Measurements from ENCODE around the gene NOL4L.

Gene NOL4L

GRCh38 chr20:32453467-32454163, 131.5 kb downstream of the NOL4L start:
- H3K4me3 ChIP-seq (ENCODE audit: low read length) = no peak overlapping the region
- H3K9ac ChIP-seq (ENCODE audit: low read depth, low read length) = no peak overlapping the region
- H3K27ac ChIP-seq (ENCODE audit: low read depth, low read length) = no peak overlapping the region
- 95% methylated on average over 28 of the region's 28 CpGs for WGBS
- H3K36me3 ChIP-seq (ENCODE audit: insufficient read depth, low read length) = peaks cover 59% of the 10 kb centered on the region
- no peaks in the 10 kb centered on the region for H3K27me3 ChIP-seq (ENCODE audit: insufficient read depth, low read length)
- peaks cover 9% of the 10 kb centered on the region for H3K4me1 ChIP-seq (ENCODE audit: insufficient read depth, low read length)
- H3K9me3 ChIP-seq (ENCODE audit: insufficient read depth, low read depth, low read length) = no peaks in the 10 kb centered on the region

- WGBS = 96% methylated on average over 24 of the region's 24 CpGs
Observed at GRCh38 chr20:32452776-32453466, 132.2 kb downstream of the NOL4L start.

DNA sequence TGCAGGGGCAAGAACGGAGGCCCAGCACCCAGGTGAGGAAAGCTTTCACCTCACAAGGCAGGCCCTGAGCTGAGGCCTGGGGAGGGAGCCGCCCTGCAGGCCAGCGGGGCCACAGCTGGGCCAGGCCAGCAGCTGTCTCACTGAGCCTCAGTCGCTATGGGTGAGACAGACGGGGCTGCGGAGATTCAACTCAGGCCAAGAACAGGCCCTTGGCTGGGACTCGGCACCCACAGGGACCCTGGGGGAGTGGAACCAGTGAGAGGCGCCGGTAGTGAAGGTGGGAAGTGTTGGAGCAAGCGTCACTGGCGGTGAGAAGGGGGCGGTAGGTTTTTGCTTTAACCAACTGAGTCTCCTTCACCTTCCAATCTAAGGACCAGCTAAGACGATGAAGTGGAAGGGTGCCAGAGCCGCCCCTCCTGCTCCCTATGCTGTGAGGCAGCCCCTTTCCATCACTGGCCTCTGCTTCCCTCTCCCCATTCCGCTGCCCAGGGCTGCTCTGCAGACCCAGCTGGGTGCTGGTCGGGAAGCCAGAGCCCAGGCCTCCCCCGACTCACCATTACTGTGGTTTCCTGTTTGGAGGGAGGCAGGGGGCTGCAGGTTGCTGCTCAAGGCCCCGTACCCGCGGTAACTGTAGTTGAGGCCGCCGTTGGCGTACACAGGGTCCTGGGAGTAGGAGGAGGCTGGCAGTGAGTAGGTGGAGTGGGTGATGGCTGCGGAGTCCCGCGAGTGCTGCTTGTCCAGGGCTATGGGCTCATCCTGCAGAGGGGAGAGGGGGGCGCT, 133.3 kb downstream of the NOL4L start:
- H3K27ac ChIP-seq (ENCODE audit: low read depth, low read length) = no peak overlapping the region
- no peaks in the 10 kb centered on the region for H3K27me3 ChIP-seq (ENCODE audit: insufficient read depth, low read length)
- H3K9me3 ChIP-seq (ENCODE audit: insufficient read depth, low read depth, low read length) = no peaks in the 10 kb centered on the region
- no peak overlapping the region for H3K4me3 ChIP-seq (ENCODE audit: low read length)
- H3K9ac ChIP-seq (ENCODE audit: low read depth, low read length) = no peak overlapping the region
- H3K4me1 ChIP-seq (ENCODE audit: insufficient read depth, low read length) = 0 out of 2 replicates have a peak, but pooled peaks cover 3% of the 10 kb centered on the region
- WGBS = 93% methylated on average over 27 of the region's 27 CpGs
- H3K36me3 ChIP-seq (ENCODE audit: insufficient read depth, low read length) = peaks cover 76% of the 10 kb centered on the region

More at GRCh38 chr20:32452776-32453466, 132.2 kb downstream of the NOL4L start:
- no peak overlapping the region for H3K9ac ChIP-seq (ENCODE audit: low read depth, low read length)
- H3K4me3 ChIP-seq (ENCODE audit: low read length) = no peak overlapping the region
- no peaks in the 10 kb centered on the region for H3K27me3 ChIP-seq (ENCODE audit: insufficient read depth, low read length)
- H3K4me1 ChIP-seq (ENCODE audit: insufficient read depth, low read length) = peaks cover 5% of the 10 kb centered on the region; the same call in 1 of the 2 replicates
- peaks cover 65% of the 10 kb centered on the region for H3K36me3 ChIP-seq (ENCODE audit: insufficient read depth, low read length)
- H3K27ac ChIP-seq (ENCODE audit: low read depth, low read length) = no peak overlapping the region
- H3K9me3 ChIP-seq (ENCODE audit: insufficient read depth, low read depth, low read length) = no peaks in the 10 kb centered on the region

DNA sequence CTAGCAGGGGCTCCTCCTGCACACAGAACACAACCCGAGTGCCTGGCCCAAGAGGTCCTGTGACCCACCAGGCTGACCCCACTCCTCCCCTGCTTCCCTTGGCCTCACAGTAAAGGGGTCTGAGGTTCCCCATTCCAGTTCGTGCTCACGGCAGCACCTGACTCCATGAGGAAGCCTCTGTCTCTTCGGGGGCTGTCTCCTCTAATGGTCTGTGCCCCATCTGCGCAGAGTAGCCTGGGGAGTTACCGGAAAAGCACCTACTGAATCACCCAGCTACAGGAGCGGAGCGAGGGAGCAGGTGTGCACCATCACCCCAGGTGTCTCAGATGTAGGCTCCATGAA, 133.8 kb downstream of the NOL4L start:
- no peaks in the 10 kb centered on the region for H3K4me1 ChIP-seq (ENCODE audit: insufficient read depth, low read length)

DNA sequence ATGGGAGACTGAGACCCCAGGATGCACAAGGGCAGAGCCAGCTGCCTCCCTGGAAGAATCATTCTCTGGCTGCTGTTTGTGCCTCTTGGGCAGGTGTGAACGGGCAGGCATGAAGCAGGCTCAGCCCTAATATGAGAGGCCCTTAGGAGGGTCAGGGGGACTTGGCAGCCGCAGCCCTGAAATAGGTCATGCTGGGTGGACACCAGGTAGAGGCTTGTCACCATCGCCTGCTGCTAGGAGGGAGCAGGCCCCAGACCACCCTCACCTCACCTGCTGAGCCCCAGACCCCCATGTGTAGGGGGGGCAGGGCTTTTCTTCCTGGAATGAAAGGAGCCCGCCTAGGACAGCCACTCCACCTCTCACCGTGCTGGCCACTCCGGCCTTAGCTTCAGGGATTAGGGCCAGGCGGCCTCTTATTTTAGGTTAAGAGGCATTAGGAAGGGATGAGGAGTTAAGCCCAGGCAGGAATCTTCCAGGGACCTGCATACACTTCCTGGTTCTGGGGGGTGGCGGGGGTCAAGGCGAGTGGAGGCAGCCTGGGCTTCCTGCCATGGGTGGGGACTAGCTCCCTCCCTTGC, 134.6 kb downstream of the NOL4L start:
- Histone ChIP-seq H3K27ac (ENCODE audit: low read depth, low read length) (no peak overlapping the region), H3K36me3 (ENCODE audit: insufficient read depth, low read length) (peaks cover 86% of the 10 kb centered on the region), H3K9me3 (ENCODE audit: insufficient read depth, low read depth, low read length) (no peaks in the 10 kb centered on the region), H3K9ac (ENCODE audit: low read depth, low read length) (no peak overlapping the region), H3K4me3 (ENCODE audit: low read length) (no peak overlapping the region), H3K27me3 (ENCODE audit: insufficient read depth, low read length) (no peaks in the 10 kb centered on the region), H3K4me1 (ENCODE audit: insufficient read depth, low read length) (peaks cover 2% of the 10 kb centered on the region; the same call in 1 of the 2 replicates)
- WGBS = 94% methylated on average over 8 of the region's 9 CpGs

More for the DNA sequence above, 133.8 kb downstream of the NOL4L start:
- no peaks in the 10 kb centered on the region for H3K9me3 ChIP-seq (ENCODE audit: insufficient read depth, low read depth, low read length)
- H3K4me3 ChIP-seq (ENCODE audit: low read length) = no peak overlapping the region
- 93% methylated on average over 8 of the region's 8 CpGs for WGBS
- no peak overlapping the region for H3K9ac ChIP-seq (ENCODE audit: low read depth, low read length)
- no peak overlapping the region for H3K27ac ChIP-seq (ENCODE audit: low read depth, low read length)
- no peaks in the 10 kb centered on the region for H3K27me3 ChIP-seq (ENCODE audit: insufficient read depth, low read length)
- H3K36me3 ChIP-seq (ENCODE audit: insufficient read depth, low read length) = peaks cover 82% of the 10 kb centered on the region

DNA sequence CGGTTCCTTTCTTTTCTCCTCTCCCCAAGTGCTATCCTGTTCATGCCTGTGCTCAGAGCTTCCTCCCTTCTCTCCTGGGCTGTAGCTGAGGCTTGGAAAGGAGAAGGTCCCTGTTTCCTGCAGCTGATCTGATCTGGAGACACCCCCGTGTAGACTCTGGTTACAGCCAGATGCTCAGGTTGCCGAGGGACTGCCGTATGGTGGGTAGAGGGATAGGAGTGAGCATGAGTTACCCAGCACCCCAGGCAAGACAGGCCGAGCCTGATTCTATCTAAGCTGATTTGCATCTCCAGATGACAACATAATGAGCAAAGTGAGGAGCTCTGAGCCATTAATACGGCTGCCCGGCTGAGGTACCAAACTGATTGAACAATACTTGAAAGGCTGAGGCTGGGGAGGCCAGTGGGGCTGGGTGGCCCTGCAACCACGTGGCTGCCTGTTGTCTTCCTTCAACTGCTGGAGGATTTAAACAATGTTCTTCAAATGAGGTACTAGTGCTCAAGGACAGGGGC, 135.2 kb downstream of the NOL4L start:
- 89% methylated on average over 8 of the region's 8 CpGs for WGBS
- H3K27me3 ChIP-seq (ENCODE audit: insufficient read depth, low read length) = no peaks in the 10 kb centered on the region
- H3K4me3 ChIP-seq (ENCODE audit: low read length) = no peak overlapping the region
- H3K9ac ChIP-seq (ENCODE audit: low read depth, low read length) = no peak overlapping the region
- peaks cover 88% of the 10 kb centered on the region for H3K36me3 ChIP-seq (ENCODE audit: insufficient read depth, low read length)
- H3K27ac ChIP-seq (ENCODE audit: low read depth, low read length) = no peak overlapping the region
- H3K4me1 ChIP-seq (ENCODE audit: insufficient read depth, low read length) = peaks cover 8% of the 10 kb centered on the region; the same call in 1 of the 2 replicates
- H3K9me3 ChIP-seq (ENCODE audit: insufficient read depth, low read depth, low read length) = no peaks in the 10 kb centered on the region

- Histone ChIP-seq H3K4me3 (ENCODE audit: low read length) (no peak overlapping the region), H3K9ac (ENCODE audit: low read depth, low read length) (no peak overlapping the region), H3K36me3 (ENCODE audit: insufficient read depth, low read length) (peaks cover 87% of the 10 kb centered on the region), H3K27ac (ENCODE audit: low read depth, low read length) (no peak overlapping the region), H3K4me1 (ENCODE audit: insufficient read depth, low read length) (peaks cover 11% of the 10 kb centered on the region; the same call in 1 of the 2 replicates), H3K9me3 (ENCODE audit: insufficient read depth, low read depth, low read length) (no peaks in the 10 kb centered on the region), H3K27me3 (ENCODE audit: insufficient read depth, low read length) (no peaks in the 10 kb centered on the region)
- 95% methylated on average over 9 of the region's 9 CpGs for WGBS
Observed at GRCh38 chr20:32449057-32449889, 135.9 kb downstream of the NOL4L start.

- WGBS = 95% methylated on average over 13 of the region's 13 CpGs
- Histone ChIP-seq H3K36me3 (ENCODE audit: insufficient read depth, low read length) (peaks cover 82% of the 10 kb centered on the region), H3K27ac (ENCODE audit: low read depth, low read length) (no peak overlapping the region)
Observed at GRCh38 chr20:32448306-32449056, 136.7 kb downstream of the NOL4L start.

DNA sequence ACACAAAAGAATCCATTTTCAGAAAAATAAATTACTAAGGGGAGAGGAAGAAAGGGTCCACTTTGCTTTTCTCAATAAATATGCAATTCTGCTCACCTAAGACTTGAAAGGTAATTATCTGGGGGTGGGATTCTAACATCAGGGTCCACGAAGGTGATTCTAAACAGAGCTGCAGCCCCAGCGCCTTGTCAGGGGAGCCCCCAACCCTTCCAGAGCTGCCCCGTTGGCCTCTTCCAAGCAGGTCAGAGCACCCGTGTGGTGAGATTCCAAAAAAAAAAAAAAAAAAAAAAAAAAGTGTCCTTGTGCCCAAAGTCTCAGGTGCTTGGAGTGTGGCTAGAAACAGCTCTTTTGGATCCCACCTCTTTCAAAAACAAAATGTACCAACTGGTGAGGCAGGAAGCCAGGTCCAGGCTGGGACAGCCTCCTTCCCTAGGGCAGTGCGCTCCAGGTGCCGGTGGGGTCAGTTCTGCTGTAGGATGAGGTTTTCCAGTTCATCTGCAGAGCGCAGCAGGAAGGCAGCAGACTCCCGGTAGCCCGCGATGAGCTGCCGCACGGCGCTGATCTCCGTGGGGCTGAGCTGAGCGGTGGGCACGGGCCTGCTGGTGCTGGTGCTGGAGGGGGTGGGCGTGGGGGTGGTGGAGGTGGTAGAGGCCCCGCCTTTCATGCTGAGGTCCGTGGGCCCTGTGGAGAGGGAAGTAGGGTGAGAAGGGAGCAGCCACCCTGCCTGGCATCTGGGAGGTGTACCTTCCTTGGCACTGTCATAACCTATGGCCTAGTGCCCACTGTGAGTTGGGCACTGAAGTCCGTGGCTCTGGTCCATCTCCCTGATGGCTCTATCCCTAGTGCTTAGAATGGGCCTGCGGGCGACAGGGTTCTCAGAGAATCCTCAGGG, 137.8 kb downstream of the NOL4L start:
- H3K9ac ChIP-seq (ENCODE audit: low read depth, low read length) = no peak overlapping the region
- peaks cover 71% of the 10 kb centered on the region for H3K36me3 ChIP-seq (ENCODE audit: insufficient read depth, low read length)
- peaks cover 11% of the 10 kb centered on the region; the same call in 1 of the 2 replicates for H3K4me1 ChIP-seq (ENCODE audit: insufficient read depth, low read length)
- H3K9me3 ChIP-seq (ENCODE audit: insufficient read depth, low read depth, low read length) = no peaks in the 10 kb centered on the region
- H3K27ac ChIP-seq (ENCODE audit: low read depth, low read length) = no peak overlapping the region
- no peaks in the 10 kb centered on the region for H3K27me3 ChIP-seq (ENCODE audit: insufficient read depth, low read length)
- H3K4me3 ChIP-seq (ENCODE audit: low read length) = no peak overlapping the region
- WGBS = 95% methylated on average over 22 of the region's 22 CpGs

More at GRCh38 chr20:32448306-32449056, 136.7 kb downstream of the NOL4L start:
- H3K27me3 ChIP-seq (ENCODE audit: insufficient read depth, low read length) = no peaks in the 10 kb centered on the region
- H3K4me3 ChIP-seq (ENCODE audit: low read length) = no peak overlapping the region
- no peak overlapping the region for H3K9ac ChIP-seq (ENCODE audit: low read depth, low read length)
- peaks cover 11% of the 10 kb centered on the region; the same call in 1 of the 2 replicates for H3K4me1 ChIP-seq (ENCODE audit: insufficient read depth, low read length)
- no peaks in the 10 kb centered on the region for H3K9me3 ChIP-seq (ENCODE audit: insufficient read depth, low read depth, low read length)

All from HUES64 (cell line).